Mucosa of rectum (tissue), 2 donors: Measurements from ENCODE around the gene CADPS2.

Experiments
- H3K27ac ChIP-seq, 2 donors: one replicate each; pipeline ENCODE4 v1.7.0; 2013; ENCODE audit warnings: inconsistent platforms in 2 of 2, low read depth in 2 of 2, low read length in 2 of 2
- H3K27me3 ChIP-seq, 2 donors: one replicate each; pipeline ENCODE4 v1.7.0; 2013; ENCODE audit warnings: low read length in 2 of 2; ENCODE audit not compliant: control insufficient read depth in 2 of 2, insufficient read depth in 2 of 2
- H3K36me3 ChIP-seq, 2 donors: one replicate each; pipeline ENCODE4 v1.7.0; 2013; ENCODE audit warnings: low read length in 2 of 2; ENCODE audit not compliant: control insufficient read depth in 2 of 2, insufficient read depth in 2 of 2
- H3K4me1 ChIP-seq, 2 donors: one replicate each; pipeline ENCODE4 v1.7.0; 2013; ENCODE audit warnings: low read length in 2 of 2, mild to moderate bottlenecking in 1 of 2; ENCODE audit not compliant: control insufficient read depth in 2 of 2, insufficient read depth in 2 of 2
- H3K4me3 ChIP-seq, 2 donors: one replicate each; pipeline ENCODE4 v1.7.0; 2013; ENCODE audit warnings: low read length in 2 of 2
- H3K9ac ChIP-seq, 2 donors: one replicate each; pipeline ENCODE4 v1.7.0; 2013; ENCODE audit warnings: low read length in 2 of 2, low read depth in 1 of 2, mild to moderate bottlenecking in 1 of 2
- H3K9me3 ChIP-seq, 2 donors: one replicate each; pipeline ENCODE4 v1.7.0; 2013; ENCODE audit warnings: low read length in 2 of 2; ENCODE audit not compliant: control insufficient read depth in 2 of 2
- donor health status: healthy.
- donor health status: Normal muscosa, but diverticular disease.

Gene CADPS2

DNA sequence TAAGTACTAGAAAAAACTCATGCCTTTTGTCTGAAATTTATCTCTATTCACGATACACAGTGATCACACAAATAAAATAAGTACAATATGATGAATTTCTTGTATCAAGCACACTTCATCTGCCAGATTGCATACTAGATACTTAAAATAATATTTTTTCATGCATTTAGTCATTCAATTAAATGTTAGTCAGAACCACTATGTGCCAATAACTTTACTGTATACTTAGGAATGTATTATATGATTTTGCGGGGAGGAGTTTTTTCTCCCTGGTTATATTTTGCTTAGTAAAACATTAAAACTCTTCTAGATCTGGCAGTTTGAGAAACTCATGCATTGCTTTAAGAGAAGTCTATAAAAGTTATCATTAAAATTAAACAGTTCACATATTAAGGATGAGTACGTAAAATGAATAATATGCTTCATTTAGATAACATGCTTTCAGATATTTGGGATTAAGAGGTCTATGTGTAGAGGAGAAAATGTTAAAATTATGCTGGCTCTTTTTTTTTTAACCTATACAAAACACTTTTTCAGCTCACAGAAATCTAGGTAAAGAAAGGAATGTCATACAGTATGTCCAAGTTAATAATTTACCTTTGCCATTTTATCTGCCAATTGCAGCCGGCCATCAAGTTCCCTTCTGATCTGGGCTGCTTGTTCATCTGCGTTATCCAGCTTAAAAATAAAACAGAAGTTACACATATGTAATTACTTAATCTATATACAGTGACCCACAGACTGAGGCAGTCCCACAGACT is 257.4 kb downstream of the CADPS2 start:
- no peak overlapping the region for H3K27ac ChIP-seq
- no peak overlapping the region for H3K4me3 ChIP-seq
- no peak overlapping the region for H3K9ac ChIP-seq
- no peaks in the 10 kb centered on the region for H3K27me3 ChIP-seq
- no peaks in the 10 kb centered on the region for H3K9me3 ChIP-seq
- no peaks in the 10 kb centered on the region for H3K4me1 ChIP-seq
- H3K36me3 ChIP-seq = no peaks in the 10 kb centered on the region

DNA sequence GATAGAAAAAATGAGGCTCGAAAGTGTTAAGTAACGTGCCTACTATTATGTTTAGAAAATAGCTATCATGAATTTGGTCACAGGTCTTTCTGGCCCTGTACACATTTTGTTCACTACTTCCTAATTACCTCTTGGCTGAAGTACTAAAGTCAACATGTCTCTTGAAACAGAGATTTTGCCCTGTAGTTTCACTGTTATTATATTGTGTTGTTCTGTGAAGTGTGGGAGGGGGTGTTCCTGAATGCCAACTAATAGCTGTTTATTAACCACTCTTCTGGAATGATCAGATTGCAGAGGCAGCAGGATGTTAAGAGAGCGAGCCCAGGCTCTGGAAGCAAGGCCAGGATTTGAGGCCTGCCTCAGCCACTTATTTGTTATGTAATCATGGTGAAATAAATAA is 259.5 kb downstream of the CADPS2 start:
- Histone ChIP-seq H3K36me3 (no peaks in the 10 kb centered on the region), H3K27ac (no peak overlapping the region), H3K9ac (no peak overlapping the region), H3K27me3 (no peaks in the 10 kb centered on the region), H3K4me1 (no peaks in the 10 kb centered on the region), H3K9me3 (no peaks in the 10 kb centered on the region), H3K4me3 (no peak overlapping the region)

DNA sequence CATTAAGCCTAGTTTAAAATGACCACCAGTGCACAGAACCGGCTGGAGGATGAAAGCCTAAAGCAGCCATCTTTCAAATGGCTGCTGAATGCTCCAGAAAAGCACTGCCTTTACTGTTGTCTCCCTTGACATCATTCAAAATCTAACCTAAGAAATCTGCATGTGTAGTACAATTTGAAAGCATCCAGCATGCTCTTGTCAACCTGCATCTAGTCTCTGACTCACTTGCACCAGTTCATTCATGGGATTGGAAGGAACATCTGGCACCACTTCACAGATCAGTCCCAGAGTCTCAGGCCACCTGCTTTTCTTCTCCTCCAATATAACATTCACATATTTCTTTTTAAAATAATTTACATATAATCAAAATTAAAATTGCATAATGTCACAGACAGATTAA is 263.6 kb downstream of the CADPS2 start:
- H3K27me3 ChIP-seq = no peaks in the 10 kb centered on the region
- no peaks in the 10 kb centered on the region for H3K36me3 ChIP-seq
- H3K4me1 ChIP-seq = no peaks in the 10 kb centered on the region
- no peaks in the 10 kb centered on the region for H3K9me3 ChIP-seq
- no peak overlapping the region for H3K4me3 ChIP-seq
- H3K9ac ChIP-seq = no peak overlapping the region
- no peak overlapping the region for H3K27ac ChIP-seq

DNA sequence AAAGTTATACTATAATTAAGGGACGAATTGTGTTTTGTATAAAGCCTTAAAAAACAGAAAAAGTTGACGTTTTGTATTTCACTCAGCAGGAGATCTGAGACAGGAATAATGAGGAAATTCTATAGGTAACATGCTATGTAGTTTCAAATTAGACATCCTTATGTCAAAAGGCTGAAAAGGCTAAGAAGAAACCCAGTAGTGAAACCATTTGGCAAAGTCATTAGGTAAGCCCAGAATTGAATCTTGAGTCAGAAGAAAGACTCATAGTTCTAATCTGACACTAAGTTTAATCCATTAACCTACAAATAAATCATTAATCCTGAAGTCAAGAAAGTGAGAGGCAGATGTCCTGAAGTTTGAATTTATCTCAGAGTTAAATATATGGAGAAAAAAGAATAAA is 266.6 kb downstream of the CADPS2 start:
- H3K27ac ChIP-seq = no peak overlapping the region
- no peaks in the 10 kb centered on the region for H3K4me1 ChIP-seq
- H3K27me3 ChIP-seq = no peaks in the 10 kb centered on the region
- no peaks in the 10 kb centered on the region for H3K36me3 ChIP-seq
- no peak overlapping the region for H3K9ac ChIP-seq
- H3K9me3 ChIP-seq = no peaks in the 10 kb centered on the region
- H3K4me3 ChIP-seq = no peak overlapping the region

DNA sequence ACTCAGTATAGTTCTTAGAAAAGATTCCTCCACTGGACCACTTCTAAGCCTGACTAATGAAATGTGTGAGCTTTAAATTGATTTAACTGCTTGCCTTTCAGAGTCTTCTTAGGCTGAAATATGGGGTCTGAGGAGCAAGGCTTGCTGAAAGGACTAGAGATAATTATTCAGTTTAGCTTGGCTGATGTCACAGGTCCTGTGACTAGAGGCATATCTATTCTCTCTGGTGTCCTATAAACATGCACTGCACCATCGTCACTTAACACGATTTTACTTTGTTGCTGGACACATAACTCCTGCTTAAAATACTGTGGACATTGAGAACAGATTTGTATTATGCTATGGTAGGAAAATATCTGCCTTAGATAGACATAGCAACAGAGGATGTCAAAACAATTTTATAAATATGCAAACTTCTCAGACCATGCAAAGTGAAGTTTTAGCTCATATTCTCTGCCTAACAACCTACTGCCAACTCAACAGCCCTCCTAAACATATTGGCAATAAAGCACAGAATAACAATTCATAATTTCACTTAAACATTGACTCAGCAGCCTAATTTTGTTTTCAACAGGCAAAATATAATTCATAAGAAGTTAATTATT is 267.6 kb downstream of the CADPS2 start:
- no peaks in the 10 kb centered on the region for H3K4me1 ChIP-seq
- H3K4me3 ChIP-seq = no peak overlapping the region
- no peaks in the 10 kb centered on the region for H3K9me3 ChIP-seq
- H3K27me3 ChIP-seq = no peaks in the 10 kb centered on the region
- no peak overlapping the region for H3K9ac ChIP-seq
- no peaks in the 10 kb centered on the region for H3K36me3 ChIP-seq
- no peak overlapping the region for H3K27ac ChIP-seq

DNA sequence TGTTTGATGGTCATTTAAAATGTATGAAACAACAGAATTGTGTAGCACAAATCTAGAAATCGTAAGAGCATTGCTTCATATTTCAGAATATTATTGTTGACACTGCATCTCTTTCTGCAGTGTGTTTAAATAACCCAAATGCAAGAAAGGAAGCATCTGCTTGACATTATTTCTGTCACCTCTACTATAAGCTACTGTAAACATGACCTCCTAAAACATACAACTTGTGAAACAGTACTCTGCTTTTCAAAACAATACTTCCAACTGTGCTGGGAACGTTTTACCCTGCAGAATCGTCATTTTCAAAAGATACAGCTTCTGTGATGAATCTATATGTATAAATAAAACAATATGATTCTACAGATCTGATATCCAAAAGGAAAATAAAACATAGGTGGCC is 269.3 kb downstream of the CADPS2 start:
- H3K9me3 ChIP-seq = no peaks in the 10 kb centered on the region
- no peaks in the 10 kb centered on the region for H3K36me3 ChIP-seq
- no peaks in the 10 kb centered on the region for H3K4me1 ChIP-seq
- no peak overlapping the region for H3K27ac ChIP-seq
- no peaks in the 10 kb centered on the region for H3K27me3 ChIP-seq
- H3K9ac ChIP-seq = no peak overlapping the region
- no peak overlapping the region for H3K4me3 ChIP-seq

DNA sequence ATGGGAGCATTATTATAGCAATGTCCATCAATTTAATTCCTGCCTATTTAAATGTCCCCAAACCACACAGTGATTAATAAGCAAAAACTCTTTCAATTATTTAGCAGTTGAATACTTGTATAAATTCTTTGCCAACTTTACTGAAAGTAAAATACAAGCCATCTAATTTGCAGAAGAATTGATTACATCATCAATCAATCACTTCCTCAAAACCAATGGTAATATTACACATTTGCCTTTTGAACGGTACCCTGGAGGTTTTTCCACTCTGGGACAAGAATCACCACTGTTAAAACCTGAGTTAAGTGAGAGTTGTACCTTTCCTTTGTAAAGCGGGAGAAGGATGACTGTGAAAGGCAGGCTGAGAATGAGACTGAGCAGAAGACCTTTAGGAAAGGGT is 280.3 kb downstream of the CADPS2 start:
- no peaks in the 10 kb centered on the region for H3K36me3 ChIP-seq
- H3K9ac ChIP-seq = no peak overlapping the region
- H3K4me3 ChIP-seq = no peak overlapping the region
- H3K27ac ChIP-seq = no peak overlapping the region
- H3K27me3 ChIP-seq = no peaks in the 10 kb centered on the region
- H3K9me3 ChIP-seq = no peaks in the 10 kb centered on the region
- H3K4me1 ChIP-seq = no peaks in the 10 kb centered on the region

DNA sequence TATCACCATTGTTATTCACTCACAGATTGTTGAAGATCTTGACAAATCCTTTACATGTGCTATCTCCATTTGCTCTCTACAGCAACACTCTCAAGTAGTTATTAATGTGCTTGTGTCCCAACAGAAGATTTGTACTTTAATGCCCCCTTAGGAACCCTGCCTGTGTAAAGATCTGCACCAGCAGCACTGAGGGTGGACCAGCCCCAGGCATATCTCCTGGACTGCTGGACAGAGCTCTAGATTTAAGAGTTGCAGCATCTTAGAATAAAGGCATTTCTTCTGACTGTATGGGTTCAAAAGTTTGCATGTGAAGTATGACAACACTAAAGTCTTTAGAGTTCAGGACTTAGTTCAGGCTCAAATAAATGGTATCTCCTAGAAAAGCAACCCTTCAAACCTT is 282.0 kb downstream of the CADPS2 start:
- no peak overlapping the region for H3K9ac ChIP-seq
- no peak overlapping the region for H3K4me3 ChIP-seq
- no peaks in the 10 kb centered on the region for H3K36me3 ChIP-seq
- no peaks in the 10 kb centered on the region for H3K27me3 ChIP-seq
- H3K27ac ChIP-seq = no peak overlapping the region
- no peaks in the 10 kb centered on the region for H3K9me3 ChIP-seq
- H3K4me1 ChIP-seq = no peaks in the 10 kb centered on the region

DNA sequence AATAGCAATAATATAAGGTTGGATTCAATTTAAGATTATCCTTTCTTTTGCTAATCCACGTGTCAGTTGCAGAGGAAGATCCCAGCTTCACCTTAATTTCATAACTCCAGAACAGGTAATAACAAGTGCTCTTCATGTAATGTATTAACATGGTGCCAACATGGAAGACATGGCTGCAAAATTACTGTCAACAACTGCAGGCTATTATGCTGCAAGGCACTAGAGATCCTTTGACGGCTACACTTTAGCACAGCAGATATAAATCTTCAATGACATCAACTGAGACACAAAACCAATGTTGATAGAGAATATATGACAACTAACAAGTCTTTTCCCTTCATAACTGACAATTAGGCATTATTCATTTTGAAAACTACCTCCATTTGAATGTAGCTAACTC is 283.5 kb downstream of the CADPS2 start:
- Histone ChIP-seq H3K36me3 (no peaks in the 10 kb centered on the region), H3K27ac (no peak overlapping the region), H3K9me3 (no peaks in the 10 kb centered on the region), H3K4me3 (no peak overlapping the region), H3K9ac (no peak overlapping the region), H3K4me1 (no peaks in the 10 kb centered on the region), H3K27me3 (no peaks in the 10 kb centered on the region)

DNA sequence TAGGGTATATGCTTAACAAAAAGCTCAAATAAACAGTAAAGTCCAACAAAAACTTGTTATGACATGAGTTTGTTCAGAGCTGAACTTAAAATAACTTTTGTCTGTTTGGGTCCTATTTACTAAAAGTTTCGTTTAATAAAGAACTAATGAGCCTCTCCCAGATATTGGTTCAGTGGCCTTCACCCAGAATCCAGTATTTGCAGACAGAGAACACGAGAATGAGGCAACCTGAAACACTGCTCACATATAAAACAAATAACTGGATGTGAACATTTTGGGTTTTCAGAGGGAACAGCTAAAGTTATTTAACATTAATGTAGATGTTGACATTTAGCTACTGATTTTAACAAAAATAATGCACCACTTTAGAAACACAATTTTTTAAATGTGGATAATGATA is 285.6 kb downstream of the CADPS2 start:
- Histone ChIP-seq H3K4me3 (no peak overlapping the region), H3K9ac (no peak overlapping the region), H3K27ac (no peak overlapping the region), H3K9me3 (no peaks in the 10 kb centered on the region), H3K4me1 (no peaks in the 10 kb centered on the region), H3K27me3 (no peaks in the 10 kb centered on the region), H3K36me3 (no peaks in the 10 kb centered on the region)
